COLO829 (cell line): ENCODE measurements around the gene TRPV4.

Source experiments
- DNase-seq: peaks from one replicate; pipeline ENCODE4 v3.0.0; 2012; ENCODE audit warnings: low spot score

Gene TRPV4

DNA sequence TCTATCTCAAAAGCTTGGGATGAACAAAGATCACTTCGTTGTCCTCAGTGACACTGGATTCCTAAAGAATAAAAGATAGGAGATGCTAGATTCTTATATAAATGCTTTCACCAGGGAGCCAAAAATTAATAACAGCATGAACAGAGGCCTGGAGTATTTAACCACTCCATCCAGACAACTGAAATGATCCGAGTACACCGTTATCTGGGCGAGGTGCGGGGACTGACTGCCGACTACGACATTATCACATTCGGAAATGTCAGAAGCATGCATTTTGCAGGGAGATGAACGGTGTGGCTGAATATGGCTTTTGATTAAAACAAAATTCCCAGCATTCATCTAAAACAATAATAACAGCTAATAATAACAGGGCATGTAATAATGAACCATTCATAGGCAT, 56.6 kb downstream of the TRPV4 start:
- DNase-seq, result no peak

DNA sequence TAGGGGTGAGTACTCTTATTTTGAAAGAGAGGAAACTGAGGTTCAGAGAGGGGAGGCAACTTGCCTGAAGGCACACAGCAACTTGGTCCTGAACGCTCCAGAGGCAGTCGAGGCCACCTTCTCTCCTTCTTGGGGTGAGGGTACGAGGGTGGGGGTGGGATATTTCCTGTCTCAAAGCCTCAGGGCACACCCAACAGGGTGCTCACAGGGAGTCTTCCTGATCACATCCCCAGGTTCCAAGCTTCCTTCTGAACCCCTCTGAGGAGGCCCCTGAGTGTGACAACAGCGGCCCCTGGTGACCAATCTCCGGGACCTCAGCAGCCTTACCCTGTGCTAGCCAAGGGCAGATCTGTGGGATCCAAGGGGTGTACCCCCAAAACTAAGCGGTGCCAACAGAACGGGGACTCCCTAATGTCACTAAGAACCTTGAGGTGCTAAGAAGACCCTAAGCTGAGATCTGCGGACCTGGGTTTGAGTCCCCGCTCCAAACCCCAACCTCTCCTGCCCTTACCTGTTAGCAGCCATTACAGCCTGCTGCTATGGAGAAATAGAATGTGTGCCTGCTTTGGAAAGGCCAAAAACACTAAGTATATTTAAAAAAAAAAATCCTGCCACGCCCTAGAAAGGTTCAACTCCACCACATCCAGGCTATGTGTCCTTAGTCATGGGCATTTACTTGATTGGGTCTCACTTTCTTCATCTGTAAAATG, 57.9 kb downstream of the TRPV4 start:
- DNase-seq, result peak; percentile 65

DNA sequence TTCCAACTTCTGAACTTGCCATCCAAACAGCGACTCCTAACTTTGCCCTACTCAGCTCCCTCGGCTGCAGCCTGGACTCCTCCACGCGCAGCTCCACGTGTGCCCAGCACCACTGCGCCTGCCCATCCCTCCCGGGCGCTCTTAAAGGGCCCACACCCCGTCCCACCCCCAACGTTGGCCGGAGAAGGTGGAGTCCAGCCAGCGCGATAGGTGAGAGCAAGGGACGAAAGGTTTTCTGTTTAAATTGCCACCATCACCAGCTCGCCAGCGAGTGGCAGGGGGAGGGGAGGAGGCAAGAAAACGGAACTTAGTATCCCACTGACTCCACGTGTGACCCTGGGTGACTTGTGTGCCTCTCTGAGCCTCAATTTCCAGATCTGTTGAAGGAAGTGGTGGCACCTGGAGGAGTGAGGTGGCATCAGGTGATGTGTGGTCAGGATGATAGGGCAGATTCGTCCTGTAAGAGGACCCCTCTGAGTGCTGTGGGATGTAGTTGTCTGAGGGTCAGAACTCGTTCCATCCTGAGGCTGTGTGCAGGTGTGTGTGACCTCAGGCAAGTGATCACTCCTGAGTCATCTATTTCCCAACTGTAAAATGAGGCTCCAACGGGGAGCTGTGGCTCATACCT, 59.7 kb downstream of the TRPV4 start:
- DNase-seq, result no peak

DNA sequence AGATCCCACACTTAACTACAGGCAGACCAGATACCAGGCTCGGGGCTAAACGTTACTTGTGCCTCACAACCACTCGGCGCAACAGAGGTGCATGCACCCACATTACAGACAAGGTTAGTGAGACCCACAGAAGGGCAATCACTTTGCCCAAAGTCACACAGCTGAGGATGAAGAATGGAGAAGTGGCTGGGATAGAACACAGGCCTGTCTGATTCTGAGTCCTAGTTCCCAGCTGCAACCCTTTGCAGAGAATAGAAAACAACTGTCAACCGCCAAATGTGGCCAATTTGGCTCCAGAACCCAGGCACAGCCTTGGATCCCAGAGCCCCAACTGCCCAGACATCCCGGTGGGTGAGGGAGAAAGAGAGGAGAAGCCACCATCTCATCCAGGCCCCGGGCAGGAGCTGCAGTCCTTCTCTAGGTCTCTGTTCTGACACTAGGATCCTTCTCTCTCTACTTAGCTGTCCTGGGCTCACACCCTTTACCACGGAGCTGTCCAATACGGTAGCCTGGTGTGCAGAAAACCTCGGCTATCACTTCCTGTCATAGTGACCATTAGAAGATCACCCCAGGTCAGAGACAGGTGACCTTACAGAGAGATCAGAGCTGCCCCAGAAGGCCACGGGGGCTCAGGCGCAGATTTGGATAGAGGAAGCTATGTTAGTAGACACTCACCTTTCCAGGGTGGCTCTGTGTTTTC, 60.4 kb downstream of the TRPV4 start:
- DNase-seq, result no peak

DNA sequence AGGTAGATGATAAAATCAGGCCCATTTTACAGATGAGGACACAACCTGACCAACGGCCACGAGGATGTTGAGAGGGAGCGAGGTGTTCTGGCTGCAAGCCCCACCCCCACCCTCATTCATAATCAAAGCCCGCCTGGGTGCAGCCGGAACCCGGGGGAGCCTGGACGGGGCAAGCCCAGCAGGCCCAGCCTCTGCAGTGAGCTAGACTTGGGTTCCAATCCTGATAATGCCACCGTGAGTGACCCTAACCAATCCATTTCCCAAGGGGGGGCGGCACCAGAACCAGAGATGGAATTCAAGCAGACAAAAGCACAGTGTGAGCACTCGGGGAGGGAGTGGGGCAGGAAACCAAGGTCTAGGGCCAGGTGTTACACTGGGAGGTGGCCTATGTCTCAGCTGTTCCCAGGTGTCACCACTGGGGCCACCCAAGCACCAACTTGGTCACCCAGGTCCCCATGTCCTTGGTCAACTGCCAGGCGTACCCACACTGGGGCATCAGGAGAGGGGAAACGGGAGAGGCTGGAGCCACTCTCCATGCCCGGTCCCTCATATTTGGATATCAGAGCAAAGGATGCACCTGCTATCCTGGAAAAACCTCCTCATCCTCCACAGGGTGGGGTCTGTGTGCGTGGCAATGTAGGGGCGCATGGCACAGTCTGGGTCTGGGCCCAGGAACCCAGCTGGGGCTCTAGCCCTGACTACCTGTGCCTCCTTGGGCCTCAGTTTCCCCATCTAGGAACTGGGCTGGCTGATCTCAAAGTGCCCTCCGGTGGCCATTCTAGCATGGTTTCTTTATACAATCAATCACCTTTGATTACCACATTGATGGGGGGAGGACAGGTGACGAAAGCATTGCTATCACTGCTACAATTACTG, 61.2 kb downstream of the TRPV4 start:
- no peak for DNase-seq

DNA sequence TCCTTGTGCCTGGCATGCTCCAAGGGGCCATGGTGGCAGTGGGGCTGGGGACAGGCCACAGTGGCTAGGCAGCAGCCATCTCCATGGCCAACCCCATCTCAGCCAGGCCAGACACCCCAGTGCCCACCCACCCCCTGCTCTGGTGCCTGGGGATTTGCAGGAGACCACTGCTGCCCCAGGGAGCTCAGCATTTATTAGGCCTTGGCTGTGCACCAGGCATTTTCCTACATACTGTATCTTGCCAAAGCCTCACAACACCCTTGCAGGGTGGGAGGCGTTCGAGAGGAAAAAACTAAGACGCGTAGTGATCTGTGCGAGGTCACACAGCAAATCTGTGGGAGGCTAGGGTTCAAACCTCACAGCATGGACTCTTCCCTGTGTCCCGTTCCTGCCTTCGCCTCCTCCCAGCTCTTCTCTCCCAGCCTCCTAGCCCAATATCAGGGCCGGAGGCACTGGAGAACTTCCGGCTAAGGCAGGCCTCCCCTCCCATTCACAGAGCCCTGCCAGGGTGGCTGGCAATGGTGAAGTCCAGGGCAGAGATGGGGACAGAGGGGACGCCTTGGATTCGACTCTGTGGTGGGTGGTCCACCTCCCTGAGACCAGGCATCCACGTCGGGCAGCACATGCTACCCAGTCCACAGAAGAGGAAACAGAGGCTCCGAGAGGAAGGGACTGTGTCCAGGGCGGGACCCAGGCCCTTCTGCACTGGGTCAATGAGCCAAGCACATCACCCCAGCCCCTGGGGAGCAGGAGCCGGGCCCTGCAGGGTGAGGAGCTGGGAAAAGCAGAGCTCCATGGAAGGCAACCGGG, 62.1 kb downstream of the TRPV4 start:
- DNase-seq, result no peak

DNA sequence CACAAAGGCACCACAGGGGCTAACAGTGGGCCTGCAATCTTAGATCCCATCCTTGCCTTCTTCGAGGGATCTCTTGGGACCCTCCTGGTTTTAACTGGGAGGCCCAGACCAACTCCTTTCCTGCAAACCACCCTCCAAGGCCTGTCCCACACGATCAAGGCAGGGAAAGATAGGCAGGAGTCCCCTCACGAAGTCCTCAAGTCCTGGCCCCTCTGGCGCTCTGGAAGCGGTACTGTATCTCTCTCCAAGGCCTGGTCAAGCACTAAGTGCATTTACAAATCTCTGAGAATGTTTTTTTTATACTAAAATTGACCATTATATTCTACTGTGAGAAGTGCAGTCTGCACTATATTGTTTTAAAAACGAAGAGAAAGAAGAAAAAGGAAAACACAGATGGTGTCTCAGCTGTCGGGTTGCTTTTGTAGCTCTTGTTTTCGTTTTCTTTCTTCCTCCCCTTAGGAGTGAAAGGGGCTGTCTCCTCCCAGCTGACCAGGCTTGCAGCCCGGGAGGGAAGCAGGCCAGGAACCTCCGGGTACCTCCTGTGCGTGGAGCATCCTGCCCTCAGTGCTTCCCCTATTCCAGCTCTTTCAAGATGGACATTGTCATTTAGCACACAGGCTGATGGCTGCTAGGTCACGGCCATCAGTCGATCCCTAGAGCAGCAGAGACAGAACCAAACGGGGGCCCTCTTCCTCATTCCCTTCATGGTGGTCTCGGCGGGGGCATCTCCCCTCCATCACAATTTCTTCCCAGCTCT, 62.9 kb downstream of the TRPV4 start:
- DNase-seq, result no peak

DNA sequence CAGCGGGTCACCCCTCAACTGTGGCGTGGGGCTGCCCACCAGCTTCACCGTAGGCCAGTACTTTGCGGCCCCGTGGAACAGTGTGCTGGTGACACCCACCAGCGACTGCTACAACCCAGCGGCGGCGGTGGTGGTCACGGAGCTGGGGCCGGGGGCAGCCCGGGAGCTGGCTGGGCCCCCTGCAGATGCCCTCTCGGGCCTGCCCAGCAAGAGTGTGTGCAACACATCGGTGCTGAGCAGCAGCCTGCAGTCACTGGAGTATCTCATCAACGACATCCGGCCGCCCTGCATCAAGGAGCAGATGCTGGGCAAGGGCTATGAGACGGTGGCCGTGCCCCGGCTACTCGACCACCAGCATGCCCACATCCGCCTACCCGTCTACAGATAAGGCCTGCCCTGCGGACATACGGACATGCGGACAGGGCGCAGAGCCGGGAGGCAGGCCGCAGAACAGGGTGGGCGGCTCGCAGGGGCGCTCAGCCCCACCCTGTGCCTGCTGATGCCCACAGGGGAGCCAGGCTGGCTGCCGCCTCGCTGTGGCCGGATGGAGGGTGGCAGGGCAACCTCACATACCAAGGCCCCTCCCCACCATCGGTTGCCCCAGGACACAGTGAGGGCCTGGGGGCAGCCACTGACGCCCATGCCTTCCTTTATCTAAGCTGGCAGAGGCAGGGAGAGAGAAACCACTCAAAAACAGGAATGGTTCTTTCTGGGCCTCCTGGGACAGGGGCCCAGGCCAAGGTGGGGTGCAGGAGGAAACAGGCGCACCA, 64.1 kb downstream of the TRPV4 start:
- DNase-seq, result no peak

DNA sequence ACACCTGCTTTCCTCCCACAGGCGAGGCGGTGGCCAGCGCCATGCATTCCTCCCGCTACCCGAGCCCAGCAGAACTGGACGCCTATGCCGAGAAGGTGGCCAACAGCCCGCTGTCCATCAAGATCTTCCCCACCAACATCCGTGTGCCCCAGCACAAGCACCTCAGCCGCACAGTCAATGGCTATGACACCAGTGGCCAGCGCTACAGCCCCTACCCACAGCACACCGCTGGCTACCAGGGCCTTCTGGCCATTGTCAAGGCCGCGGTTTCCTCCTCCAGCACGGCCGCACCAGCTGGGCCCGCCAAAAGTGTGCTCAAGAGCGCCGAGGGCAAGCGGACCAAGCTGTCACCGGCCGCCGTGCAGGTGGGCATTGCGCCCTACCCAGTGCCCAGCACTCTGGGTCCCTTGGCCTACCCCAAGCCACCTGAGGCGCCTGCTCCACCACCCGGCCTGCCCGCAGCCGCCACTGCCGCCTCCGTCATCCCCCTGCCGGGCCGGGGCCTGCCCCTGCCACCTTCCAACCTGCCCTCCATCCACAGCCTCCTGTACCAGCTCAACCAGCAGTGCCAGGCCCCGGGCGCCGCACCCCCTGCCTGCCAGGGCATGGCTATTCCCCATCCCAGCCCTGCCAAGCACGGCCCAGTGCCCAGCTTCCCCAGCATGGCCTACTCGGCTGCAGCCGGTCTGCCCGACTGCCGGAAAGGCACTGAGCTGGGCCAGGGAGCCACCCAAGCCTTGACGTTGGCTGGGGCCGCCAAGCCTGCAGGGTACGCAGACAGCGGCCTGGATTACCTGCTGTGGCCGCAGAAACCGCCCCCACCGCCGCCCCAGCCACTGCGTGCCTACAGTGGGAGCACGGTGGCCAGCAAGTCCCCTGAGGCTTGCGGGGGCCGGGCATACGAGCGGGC, 65.0 kb downstream of the TRPV4 start:
- no peak for DNase-seq

DNA sequence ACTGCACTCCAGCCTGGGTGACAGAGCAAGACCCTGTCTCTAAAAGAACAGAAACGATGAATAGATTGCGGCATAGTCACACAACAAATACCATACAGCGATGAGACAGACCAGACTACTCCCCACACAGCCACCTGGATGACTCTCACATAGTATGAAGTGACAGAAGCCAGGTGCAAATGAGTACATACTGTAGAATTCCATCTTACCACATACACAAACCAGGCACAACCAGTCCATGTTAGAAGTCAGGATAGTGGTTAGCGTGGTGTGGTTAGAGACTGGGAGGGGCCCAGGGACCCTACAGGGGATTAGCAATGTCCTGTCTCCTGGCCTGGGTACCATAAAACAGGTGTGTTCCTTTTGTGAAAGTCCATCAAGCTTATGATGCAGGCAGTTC, 65.7 kb downstream of the TRPV4 start:
- DNase-seq, result no peak

DNA sequence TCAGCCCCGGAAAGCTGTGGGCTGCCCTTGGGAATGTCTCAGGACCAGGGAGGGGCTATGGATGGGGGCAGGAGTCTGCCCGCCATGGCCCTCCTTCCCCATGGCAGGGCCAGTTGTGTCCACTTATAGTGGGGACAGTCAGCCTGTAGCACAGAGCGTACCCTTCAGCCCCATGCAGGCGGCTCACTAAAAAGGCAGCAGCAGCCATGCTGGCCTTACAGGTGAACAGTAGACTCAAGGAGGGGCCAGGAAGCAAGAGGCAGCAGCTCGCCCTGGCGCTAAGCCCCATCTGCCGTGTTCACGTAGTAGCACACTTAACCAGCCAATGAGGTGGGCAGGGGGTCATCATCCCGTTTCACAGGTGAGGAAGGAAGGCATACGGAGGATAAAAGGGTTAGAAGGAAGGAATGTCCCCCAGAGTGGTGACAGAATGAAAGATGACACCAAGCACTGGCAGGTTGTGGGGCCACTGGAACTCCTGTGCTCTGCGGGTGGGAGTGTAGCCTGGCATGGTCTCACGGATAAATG, 66.9 kb downstream of the TRPV4 start:
- DNase-seq, result no peak

DNA sequence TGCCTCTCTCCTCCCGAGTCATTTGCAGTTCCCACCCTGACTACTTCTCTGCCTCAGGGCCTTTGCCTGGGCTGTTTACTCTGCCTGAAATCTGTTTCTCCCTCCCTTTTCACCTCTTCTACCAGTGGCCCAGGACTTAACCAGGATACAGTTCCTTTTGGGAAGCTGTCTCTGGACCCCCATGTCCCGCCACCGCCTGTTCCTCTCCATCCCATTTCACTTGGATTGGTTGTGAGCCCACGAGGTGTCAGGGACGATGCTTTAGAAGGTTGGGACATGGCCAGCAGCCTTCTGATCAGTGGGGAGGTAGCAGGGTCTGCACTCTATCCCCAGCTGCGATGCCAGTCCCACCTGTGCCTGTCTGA, 67.8 kb downstream of the TRPV4 start:
- no peak for DNase-seq

DNA sequence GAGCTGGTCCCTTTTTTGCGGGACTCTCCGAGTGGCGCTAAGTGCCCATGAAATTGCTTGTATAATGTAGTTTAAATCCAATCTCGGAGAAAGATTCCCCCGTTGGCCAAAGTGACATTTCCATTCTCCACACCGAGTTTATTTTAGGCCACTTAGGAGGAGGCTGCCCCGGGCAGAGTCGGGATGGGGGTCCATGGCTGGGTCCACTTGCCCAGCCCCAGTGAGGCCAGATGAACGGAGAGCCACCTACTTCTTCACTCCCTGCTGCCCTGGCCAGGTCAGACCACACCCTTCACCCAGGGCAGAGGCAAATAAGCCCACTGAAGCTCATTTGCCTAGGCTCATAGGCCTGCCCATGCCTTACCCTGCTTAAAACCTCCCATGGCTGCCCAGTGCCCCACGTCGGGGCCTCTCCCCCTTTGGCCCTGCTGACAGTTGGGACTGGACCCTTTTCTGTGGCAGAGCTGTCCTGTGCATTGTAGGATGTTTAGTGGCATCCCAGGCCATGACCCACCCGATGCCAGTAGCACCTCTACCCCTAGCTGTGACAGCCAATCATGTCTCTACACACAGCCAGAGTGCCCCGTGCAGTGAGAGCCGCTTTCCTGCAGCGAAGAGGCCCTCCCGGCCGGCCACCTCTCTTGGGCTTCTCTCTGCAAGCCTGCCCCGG, 68.3 kb downstream of the TRPV4 start:
- no peak for DNase-seq

DNA sequence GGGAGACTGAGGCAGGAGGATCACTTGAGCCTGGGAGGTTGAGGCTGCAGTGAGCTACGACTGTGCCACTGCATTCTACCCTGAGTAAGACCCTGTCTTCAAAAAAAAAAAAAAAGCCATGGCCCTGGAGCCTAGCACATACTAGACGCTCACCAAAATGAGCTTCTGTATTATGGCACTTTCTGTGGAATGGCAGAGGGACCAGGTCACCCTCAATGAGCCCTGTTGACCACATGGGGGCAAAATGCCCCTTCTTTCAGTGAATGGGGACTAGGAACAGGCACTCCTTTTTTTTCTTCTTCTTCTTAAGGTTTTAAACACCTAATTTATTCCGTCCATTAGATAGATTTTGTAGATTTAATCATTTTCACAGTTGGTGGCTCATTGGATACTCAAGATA, 69.1 kb downstream of the TRPV4 start:
- no peak for DNase-seq

DNA sequence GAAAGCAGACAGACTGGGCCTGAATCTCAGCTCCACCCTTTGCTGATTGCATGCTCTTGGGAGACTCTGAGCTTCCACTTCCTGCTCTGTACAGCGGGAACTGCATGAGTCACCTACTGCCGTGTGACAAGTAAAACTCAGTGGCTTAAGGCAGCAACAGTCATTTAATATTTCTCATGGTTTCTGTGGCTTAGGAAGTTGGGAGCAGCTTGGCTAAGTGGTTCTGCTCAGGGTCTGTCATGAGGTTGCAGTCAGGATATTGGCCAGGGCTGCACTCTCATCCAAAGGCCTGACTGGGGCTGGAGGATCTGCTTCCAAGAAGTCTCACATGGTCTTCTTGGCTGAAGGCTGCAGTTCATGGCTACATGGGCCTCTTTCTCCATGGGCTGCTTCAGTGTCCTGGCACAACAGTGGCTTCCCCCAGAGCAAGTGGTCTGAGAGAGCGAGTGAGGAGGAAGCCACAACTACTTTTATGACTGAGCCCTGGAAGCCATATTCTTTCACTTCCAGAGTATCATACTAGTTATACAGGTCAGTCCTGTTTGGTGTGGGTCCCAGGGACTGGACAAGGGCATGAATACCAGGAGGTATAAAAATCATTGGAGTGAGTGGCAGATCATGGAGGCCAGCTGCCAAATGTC, 69.9 kb downstream of the TRPV4 start:
- no peak for DNase-seq

DNA sequence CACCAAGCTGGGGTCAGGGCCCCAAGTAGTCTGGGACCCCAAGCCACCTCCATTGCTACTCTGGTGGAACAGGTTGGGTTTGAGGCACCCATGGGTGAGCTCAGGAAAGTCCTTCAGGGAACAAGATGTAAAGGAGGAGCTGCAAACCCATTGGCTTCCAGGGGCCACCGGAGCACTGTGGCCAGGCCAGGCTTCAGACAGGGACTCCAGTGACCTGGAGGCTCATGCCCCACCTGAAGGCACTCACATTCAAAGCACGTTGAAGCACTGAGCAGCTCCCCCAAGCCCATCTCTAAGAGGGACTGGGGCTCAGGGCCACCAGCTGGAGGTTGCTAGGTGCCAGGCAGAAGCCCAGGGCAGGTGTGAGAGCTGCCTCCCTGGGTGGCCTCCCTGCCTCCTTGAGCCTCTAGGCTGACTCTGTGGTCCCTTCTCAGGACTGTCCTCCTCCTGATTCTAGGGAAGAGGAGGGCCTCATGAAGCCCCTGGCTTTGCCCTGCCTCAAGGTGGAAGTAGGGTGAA, 70.5 kb downstream of the TRPV4 start:
- no peak for DNase-seq

DNA sequence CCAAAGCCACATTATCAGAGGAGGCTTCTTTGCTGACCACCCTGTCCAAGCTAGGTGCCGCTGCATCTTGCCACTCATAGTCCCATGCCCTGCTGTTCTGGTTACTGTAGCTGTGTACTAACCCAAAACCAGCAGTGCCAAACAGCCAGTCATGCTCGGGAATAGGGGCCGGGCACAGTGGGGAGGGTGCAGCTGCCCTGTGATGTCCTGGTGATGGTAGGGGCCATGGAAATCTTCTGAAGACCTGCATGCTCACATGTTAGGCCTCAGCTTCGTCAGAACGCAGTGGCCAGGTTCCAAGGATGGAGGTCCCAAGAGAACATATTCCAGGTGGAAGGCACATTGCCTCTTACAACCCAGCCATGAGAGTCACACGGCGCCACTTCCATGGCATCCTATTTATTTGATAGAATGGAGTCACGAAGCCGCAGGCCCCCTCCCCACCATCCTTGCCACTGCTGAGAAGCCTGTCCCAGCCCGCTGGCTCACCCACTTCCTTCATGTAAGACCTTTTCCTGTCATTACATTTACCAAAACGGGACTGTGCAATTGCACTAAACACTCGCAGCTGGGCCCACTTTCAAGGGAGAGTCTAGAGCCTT, 71.0 kb downstream of the TRPV4 start:
- no peak for DNase-seq
